GM12864 (cell line): ENCODE results near the gene COL7A1.

Experiments used
- DNase-seq: peaks from one replicate; pipeline ENCODE4 v3.0.0-alpha.2; 2011; ENCODE audit warnings: low read depth
- H3K4me3 ChIP-seq: 2 replicates; pipeline ENCODE4 v1.5.1; 2011; ENCODE audit warnings: mild to moderate bottlenecking, low read depth, low read length, control low read depth
- CTCF ChIP-seq: IDR thresholded peaks from 2 replicates; pipeline ENCODE4 v1.5.1; 2011; ENCODE audit warnings: low read depth, mild to moderate bottlenecking, moderate library complexity, low read length, control low read depth, inconsistent platforms; ENCODE audit errors: missing control alignments

The COL7A1 gene

DNA sequence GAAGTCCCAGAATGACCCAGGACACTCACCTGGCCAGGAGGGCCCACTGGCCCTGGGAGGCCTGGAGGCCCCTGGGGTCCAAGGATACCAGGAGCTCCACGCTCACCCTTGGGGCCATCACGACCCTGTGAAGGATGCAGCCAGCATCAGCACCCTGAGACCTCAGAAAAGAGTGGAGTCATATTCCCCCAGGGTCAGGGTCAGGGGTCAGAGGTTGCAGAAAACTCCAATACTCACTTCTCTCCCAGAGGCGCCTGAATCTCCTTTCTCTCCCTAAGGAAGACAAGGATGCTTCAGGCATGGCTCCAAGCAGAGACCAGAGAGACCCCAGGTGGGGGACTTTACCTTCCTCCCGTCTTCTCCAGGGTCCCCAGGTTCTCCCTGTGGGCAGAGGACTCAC is 18.5 kb downstream of the COL7A1 start:
- H3K4me3 ChIP-seq = no peak overlapping the region
- TF ChIP-seq CTCF = no peak
- no peak for DNase-seq

DNA sequence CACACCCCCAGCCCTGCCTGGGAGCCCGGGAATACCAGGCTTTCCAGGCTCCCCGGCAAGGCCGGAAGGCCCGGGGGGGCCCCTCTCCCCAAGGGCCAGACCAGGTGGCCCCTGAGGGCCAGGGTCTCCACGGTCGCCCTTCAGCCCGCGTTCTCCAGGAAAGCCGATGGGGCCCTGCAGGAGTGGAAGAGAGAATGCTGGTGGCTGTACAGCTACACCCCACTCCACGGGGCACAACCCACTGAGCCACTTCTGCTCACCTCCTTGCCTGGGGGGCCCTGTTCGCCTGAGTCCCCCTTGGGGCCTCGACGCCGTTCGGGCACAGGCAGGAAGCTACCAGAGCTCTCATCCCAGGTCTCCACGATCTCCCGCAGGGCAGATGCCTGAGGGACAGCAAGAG is 19.8 kb downstream of the COL7A1 start:
- TF ChIP-seq CTCF = no peak
- no peak for DNase-seq
- no peak overlapping the region for H3K4me3 ChIP-seq

DNA sequence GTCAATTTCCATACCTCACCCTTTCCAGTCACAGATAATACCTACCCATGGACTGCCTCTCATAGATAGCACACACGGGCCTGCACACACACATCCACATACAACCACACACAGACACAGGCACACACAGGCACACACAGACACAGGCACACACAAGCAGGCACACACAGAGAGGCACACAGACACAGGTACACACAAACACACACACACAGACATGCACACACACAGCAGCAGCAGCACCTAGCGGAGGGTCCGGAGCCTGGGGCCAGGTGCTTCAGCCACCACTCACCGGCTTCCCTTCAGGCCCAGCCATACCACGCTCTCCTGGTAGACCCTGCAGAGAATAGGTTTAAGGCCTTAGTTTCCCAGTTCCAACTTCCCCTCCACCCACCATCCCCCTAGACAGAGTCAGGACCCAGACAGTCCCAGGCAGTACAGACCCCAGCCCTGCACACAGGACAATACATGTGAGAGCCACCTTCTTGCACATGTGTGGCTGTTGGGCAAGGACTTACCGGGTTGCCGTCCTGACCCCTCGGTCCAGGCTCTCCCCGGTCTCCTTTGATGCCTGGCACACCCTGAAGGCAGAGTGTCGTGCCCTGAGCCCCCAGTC is 21.1 kb downstream of the COL7A1 start:
- TF ChIP-seq CTCF = no peak
- H3K4me3 ChIP-seq = no peak overlapping the region
- no peak for DNase-seq

GRCh38 chr3:48572517-48572916 is 22.6 kb downstream of the COL7A1 start:
- H3K4me3 ChIP-seq = no peak overlapping the region
- DNase-seq = no peak
- TF ChIP-seq CTCF = no peak

GRCh38 chr3:48571938-48572337 is 23.2 kb downstream of the COL7A1 start:
- H3K4me3 ChIP-seq = no peak overlapping the region
- no peak for TF ChIP-seq CTCF
- no peak for DNase-seq

- TF ChIP-seq CTCF = no peak
Observed at GRCh38 chr3:48569808-48570450, 25.2 kb downstream of the COL7A1 start.

GRCh38 chr3:48569400-48569799 is 25.7 kb downstream of the COL7A1 start:
- no peak for DNase-seq
- H3K4me3 ChIP-seq = no peak overlapping the region
- no peak for TF ChIP-seq CTCF

More at GRCh38 chr3:48569808-48570450, 25.2 kb downstream of the COL7A1 start:
- H3K4me3 ChIP-seq = no peak overlapping the region
- no peak for DNase-seq
